Left ventricle myocardium inferior (tissue), 1 donor: Measurements from ENCODE around the gene TCF20. TPM values are rescaled to one million over a fixed set of nuclear protein-coding genes. Genes with fewer than 3 reads are reported as not detected.

Experiments
- DNase-seq: peaks from one replicate; pipeline ENCODE4 v3.0.0-alpha.2; 2020
- H3K27ac ChIP-seq: fragments of 200-600 bp; replicated peaks from 2 replicates; pipeline ENCODE4 v1.8.0; 2021
- H3K27me3 ChIP-seq: fragments of 200-600 bp; 2 replicates; pipeline ENCODE4 v1.8.0; 2021; ENCODE audit warnings: low read depth
- H3K36me3 ChIP-seq: fragments of 200-600 bp; 2 replicates; pipeline ENCODE4 v1.8.0; 2021
- H3K4me1 ChIP-seq: fragments of 200-600 bp; 2 replicates; pipeline ENCODE4 v1.8.0; 2021
- H3K4me3 ChIP-seq: fragments of 200-600 bp; 2 replicates; pipeline ENCODE4 v1.8.0; 2021; ENCODE audit warnings: mild to moderate bottlenecking, moderate library complexity
- H3K9me3 ChIP-seq: fragments of 200-600 bp; replicated peaks from 2 replicates; pipeline ENCODE4 v1.8.0; 2021
- CTCF ChIP-seq: fragments of 200-600 bp; IDR thresholded peaks from 2 replicates; pipeline ENCODE4 v1.8.0; 2021; ENCODE audit warnings: antibody characterized with exemption, mild to moderate bottlenecking, borderline replicate concordance
- intact Hi-C: fragments of 100-400 bp; cut with micrococcal nuclease; formaldehyde crosslinking; loops from one replicate; pipeline ENCODE4 v1.11.0; 2022
- total RNA-seq: library from RNA; stranded (reverse); fragmentation: NEBNext Ultra II Directional; extraction: Animal tissue kit (Norgen Biotek cat#: 25700); gene quantifications from one replicate; pipeline ENCODE4 v1.2.1, GENCODE V29; 2021
- donor health status: DM: no; HTN: yes; CAD: no; lungs with severe emphysema.

The TCF20 gene
- total RNA-seq, 1 donor from 2014 or later, result 17.2 TPM

GRCh38 chr22:42275176-42275575 lies 4.7 kb upstream of the TCF20 start:
- Histone ChIP-seq H3K9me3 (no peaks in the 10 kb centered on the region), H3K36me3 (no peaks in the 10 kb centered on the region), H3K27ac (no peak overlapping the region), H3K27me3 (peaks cover 11% of the 10 kb centered on the region), H3K4me1 (peaks cover 5% of the 10 kb centered on the region), H3K4me3 (no peak overlapping the region)
- intact Hi-C loops, result no loop called here
- DNase-seq, result no peak
- TF ChIP-seq CTCF, result no peak

GRCh38 chr22:42273855-42274451 lies 3.5 kb upstream of the TCF20 start:
- DNase-seq, result no peak
- no peaks in the 10 kb centered on the region for H3K36me3 ChIP-seq
- no peak overlapping the region for H3K27ac ChIP-seq
- no peak overlapping the region for H3K4me3 ChIP-seq
- no peaks in the 10 kb centered on the region for H3K27me3 ChIP-seq
- intact Hi-C loops, result no loop called here
- no peak for TF ChIP-seq CTCF
- no peaks in the 10 kb centered on the region for H3K9me3 ChIP-seq
- peaks cover 17% of the 10 kb centered on the region for H3K4me1 ChIP-seq

GRCh38 chr22:42272431-42272999 lies 2.1 kb upstream of the TCF20 start:
- Histone ChIP-seq H3K36me3 (no peaks in the 10 kb centered on the region), H3K4me1 (peaks cover 27% of the 10 kb centered on the region), H3K9me3 (no peaks in the 10 kb centered on the region), H3K4me3 (no peak overlapping the region), H3K27me3 (no peaks in the 10 kb centered on the region), H3K27ac (no peak overlapping the region)
- DNase-seq, result no peak
- no peak for TF ChIP-seq CTCF
- intact Hi-C loops, result no loop called here

GRCh38 chr22:42271906-42272305 lies 1.5 kb upstream of the TCF20 start:
- no peak overlapping the region for H3K4me3 ChIP-seq
- H3K27me3 ChIP-seq, result no peaks in the 10 kb centered on the region
- no peaks in the 10 kb centered on the region for H3K36me3 ChIP-seq
- DNase-seq, result no peak
- H3K9me3 ChIP-seq, result no peaks in the 10 kb centered on the region
- intact Hi-C loops, result no loop called here
- H3K27ac ChIP-seq, result no peak overlapping the region
- peaks cover 27% of the 10 kb centered on the region for H3K4me1 ChIP-seq
- no peak for TF ChIP-seq CTCF

GRCh38 chr22:42271191-42271813 lies 849 bp upstream of the TCF20 start:
- intact Hi-C loops, result no loop called here
- peak overlapping the region; percentile 100 for H3K4me3 ChIP-seq
- no peak overlapping the region for H3K27ac ChIP-seq

More at GRCh38 chr22:42271191-42271813, 849 bp upstream of the TCF20 start:
- Histone ChIP-seq H3K27me3 (no peaks in the 10 kb centered on the region), H3K36me3 (no peaks in the 10 kb centered on the region), H3K9me3 (no peaks in the 10 kb centered on the region), H3K4me1 (peaks cover 29% of the 10 kb centered on the region)
- TF ChIP-seq CTCF, result no peak
- DNase-seq, result no peak
